Right lung (tissue), 10 donors: Measurements from ENCODE around the gene OR4C15. TPM values are rescaled to one million over a fixed set of nuclear protein-coding genes. Genes with fewer than 3 reads are reported as not detected.

Experiments used
- DNase-seq, 2 donors: peaks; one replicate each; pipeline ENCODE4 v3.0.0-alpha.2; 2013
- long read RNA-seq, 8 donors: transcript quantifications; one replicate each; lab custom pipeline, GENCODE V29; 2026
- polyA plus RNA-seq, 5 donors: library from polyadenylated mRNA; unstranded; fragments of 120-200 nt; gene quantifications; one replicate each; pipeline versions ENCODE4 v1.2.1 to v1.2.3, GENCODE V29; 2013; ENCODE audit warnings: inconsistent platforms in 1 of 5, low replicate concordance in 1 of 5; ENCODE audit not compliant: insufficient read length in 5 of 5, insufficient read depth in 1 of 5

The OR4C15 gene
- not detected for polyA plus RNA-seq
- long read RNA-seq, donor 1: 0 reads
- long read RNA-seq, donor 2: 0 reads
- long read RNA-seq, donor 3: 0 reads
- long read RNA-seq, donor 4: 0 reads
- long read RNA-seq, donor 5: 0 reads
- long read RNA-seq, donor 6: 0 reads
- long read RNA-seq, donor 7: 0 reads
- long read RNA-seq, donor 8: 0 reads

DNA sequence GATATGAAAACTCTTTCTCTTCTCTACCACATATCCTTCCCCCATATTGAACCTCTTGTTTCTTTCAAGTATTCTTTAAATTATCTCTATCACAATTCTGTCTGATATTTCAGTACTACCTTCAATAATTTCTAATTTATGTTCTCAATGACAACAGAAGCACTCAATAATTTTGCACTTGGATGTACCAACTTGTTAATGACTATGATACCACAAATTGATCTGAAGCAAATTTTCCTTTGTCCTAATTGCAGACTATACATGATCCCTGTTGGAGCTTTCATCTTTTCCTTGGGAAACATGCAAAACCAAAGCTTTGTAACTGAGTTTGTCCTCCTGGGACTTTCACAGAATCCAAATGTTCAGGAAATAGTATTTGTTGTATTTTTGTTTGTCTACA lies at the start of gene OR4C15:
Gene OR4C15 (plus strand): TSS at position 301 of the 400 bp plus-strand sequence. CDS start 0 bp downstream, at position 301.
- DNase-seq: no peak

GRCh38 chr11:55571828-55572227 lies 17.6 kb downstream of the OR4C15 start, which contains the start of gene OR4C16:
TSS of gene OR4C16 (plus strand) at chr11:55572128. CDS start at chr11:55572128, 0 bp downstream.
- no peak for DNase-seq

DNA sequence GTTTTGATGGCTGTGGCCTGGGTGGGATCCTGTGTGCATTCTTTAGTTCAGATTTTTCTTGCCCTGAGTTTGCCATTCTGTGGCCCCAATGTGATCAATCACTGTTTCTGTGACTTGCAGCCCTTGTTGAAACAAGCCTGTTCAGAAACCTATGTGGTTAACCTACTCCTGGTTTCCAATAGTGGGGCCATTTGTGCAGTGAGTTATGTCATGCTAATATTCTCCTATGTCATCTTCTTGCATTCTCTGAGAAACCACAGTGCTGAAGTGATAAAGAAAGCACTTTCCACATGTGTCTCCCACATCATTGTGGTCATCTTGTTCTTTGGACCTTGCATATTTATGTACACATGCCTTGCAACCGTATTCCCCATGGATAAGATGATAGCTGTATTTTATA lies 18.3 kb downstream of the OR4C15 start:
- DNase-seq: no peak

Other genes with a start within 250 kb of the OR4C15 start
- not detected for gene OR4A16, start 211.3 kb upstream of the OR4C15 start, polyA plus RNA-seq
- not detected for gene OR4A15, start 186.5 kb upstream of the OR4C15 start, polyA plus RNA-seq
- not detected for gene OR4C16, start 17.7 kb downstream of the OR4C15 start, polyA plus RNA-seq
- gene OR4C11, start 53.2 kb downstream of the OR4C15 start, polyA plus RNA-seq: not detected
- under 1 TPM in 2 of 5 donors, not detected in 3; 0.09 to 0.18 TPM for gene OR4P4, start 80.6 kb downstream of the OR4C15 start, polyA plus RNA-seq
- gene OR4S2, start 93.9 kb downstream of the OR4C15 start, polyA plus RNA-seq: not detected
- gene OR4C6, start 107.7 kb downstream of the OR4C15 start, polyA plus RNA-seq: not detected
- gene OR5D13, start 219.0 kb downstream of the OR4C15 start, polyA plus RNA-seq: not detected
- not detected for gene OR5D14, start 241.1 kb downstream of the OR4C15 start, polyA plus RNA-seq